Gastroesophageal sphincter (tissue), 4 donors: ENCODE results near the gene ATP2C1. TPM values are rescaled to one million over a fixed set of nuclear protein-coding genes. Genes with fewer than 3 reads are reported as not detected.

Source experiments
- ATAC-seq: fragments of 150-250 bp; one replicate; pipeline ENCODE4 v1.9.1; 2016; ENCODE audit warnings: mild to moderate bottlenecking, moderate library complexity
- H3K27ac ChIP-seq, 4 donors: fragments of 200-600 bp; sonication (generic) in 3 of 4; 1 replicate in 3 of 4; 2 replicates in 1 of 4; pipeline ENCODE4 v1.5.1; 2016 to 2019
- H3K27me3 ChIP-seq: fragments of 200-600 bp; sonication (generic); one replicate; pipeline ENCODE4 v1.5.1; 2019
- H3K36me3 ChIP-seq, 2 donors: fragments of 200-600 bp; sonication (generic); one replicate each; pipeline ENCODE4 v1.5.1; 2019; ENCODE audit warnings: control low read depth in 1 of 2
- H3K4me1 ChIP-seq, 3 donors: fragments of 200-600 bp; sonication (generic); 1 replicate in 2 of 3; 2 replicates in 1 of 3; pipeline ENCODE4 v1.5.1; 2016 to 2019; ENCODE audit warnings: control low read depth in 2 of 3
- H3K4me3 ChIP-seq, 2 donors: fragments of 200-600 bp; sonication (generic); one replicate each; pipeline ENCODE4 v1.5.1; 2019; ENCODE audit warnings: mild to moderate bottlenecking in 1 of 2, moderate library complexity in 1 of 2
- H3K9me3 ChIP-seq, 3 donors: fragments of 200-600 bp; sonication (generic); one replicate each; pipeline ENCODE4 v1.5.1; 2017 to 2019; ENCODE audit warnings: control low read depth in 2 of 3
- EP300 ChIP-seq: sonication (generic); formaldehyde crosslinking; IDR thresholded peaks from one replicate; pipeline ENCODE4 v1.6.1; 2017; ENCODE audit warnings: antibody characterized with exemption, mild to moderate bottlenecking
- POLR2A ChIP-seq, 2 donors: fragments of 450-650 bp; IDR thresholded peaks; one replicate each; pipeline ENCODE4 v1.6.1; 2017; ENCODE audit warnings: antibody characterized with exemption in 2 of 2, mild to moderate bottlenecking in 2 of 2, moderate library complexity in 1 of 2
- POLR2AphosphoS5 ChIP-seq: sonication (generic); formaldehyde crosslinking; IDR thresholded peaks from one replicate; pipeline ENCODE4 v1.6.1; 2017; ENCODE audit warnings: antibody characterized with exemption
- WGBS, 2 donors: methylation state at CpG; one replicate each; pipeline ENCODE4 v1.1.5; 2018; ENCODE audit warnings: low coverage in 1 of 2; 5-methylcytosine and 5-hydroxymethylcytosine counted together
- total RNA-seq, 4 donors: library from RNA; depleted of rRNA; stranded (reverse); fragments of >200 nt; gene quantifications; one replicate each; pipeline ENCODE4 v1.1.0, GENCODE V29; 2016
- TF ChIP-seq, protein P1 (sequence below), 4 experiments: fragments of 200-600 bp in 2 of 4; fragments of 450-650 bp in 2 of 4; sonication (generic) in 1 of 4; IDR thresholded peaks; one replicate each; pipeline ENCODE4 v1.5.1; 2017 to 2019; ENCODE audit warnings: antibody characterized with exemption in 4 of 4, mild to moderate bottlenecking in 2 of 4, moderate library complexity in 2 of 4

The ATP2C1 gene
- total RNA-seq, 4 donors from 2014 or later: 36.7 to 56.6 (median 44.8) TPM

DNA sequence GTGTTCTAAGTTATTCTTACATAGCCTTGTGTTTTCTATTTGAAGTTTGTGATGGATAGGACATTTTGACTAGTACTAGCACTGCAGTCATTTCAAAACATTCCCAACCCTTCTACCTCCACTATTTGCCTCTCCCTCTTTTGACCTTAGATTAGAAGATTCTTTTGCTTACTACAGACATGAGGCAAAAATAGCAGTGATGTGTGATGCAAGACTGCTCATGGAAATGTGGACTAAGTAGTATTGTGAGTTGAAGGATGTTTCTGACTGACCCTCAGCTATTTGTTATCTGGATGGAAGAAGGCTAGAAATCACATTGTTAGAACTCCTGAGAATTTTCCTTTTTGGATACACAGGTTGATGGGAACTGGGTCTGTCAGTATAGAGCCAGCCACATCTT lies 45.9 kb downstream of the ATP2C1 start:
- no peak overlapping the region for H3K4me3 ChIP-seq
- no peak for TF ChIP-seq EP300
- TF ChIP-seq, protein P1, sequence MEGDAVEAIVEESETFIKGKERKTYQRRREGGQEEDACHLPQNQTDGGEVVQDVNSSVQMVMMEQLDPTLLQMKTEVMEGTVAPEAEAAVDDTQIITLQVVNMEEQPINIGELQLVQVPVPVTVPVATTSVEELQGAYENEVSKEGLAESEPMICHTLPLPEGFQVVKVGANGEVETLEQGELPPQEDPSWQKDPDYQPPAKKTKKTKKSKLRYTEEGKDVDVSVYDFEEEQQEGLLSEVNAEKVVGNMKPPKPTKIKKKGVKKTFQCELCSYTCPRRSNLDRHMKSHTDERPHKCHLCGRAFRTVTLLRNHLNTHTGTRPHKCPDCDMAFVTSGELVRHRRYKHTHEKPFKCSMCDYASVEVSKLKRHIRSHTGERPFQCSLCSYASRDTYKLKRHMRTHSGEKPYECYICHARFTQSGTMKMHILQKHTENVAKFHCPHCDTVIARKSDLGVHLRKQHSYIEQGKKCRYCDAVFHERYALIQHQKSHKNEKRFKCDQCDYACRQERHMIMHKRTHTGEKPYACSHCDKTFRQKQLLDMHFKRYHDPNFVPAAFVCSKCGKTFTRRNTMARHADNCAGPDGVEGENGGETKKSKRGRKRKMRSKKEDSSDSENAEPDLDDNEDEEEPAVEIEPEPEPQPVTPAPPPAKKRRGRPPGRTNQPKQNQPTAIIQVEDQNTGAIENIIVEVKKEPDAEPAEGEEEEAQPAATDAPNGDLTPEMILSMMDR (IDR thresholded peaks at IDR 0.05): no peak
- TF ChIP-seq POLR2A (IDR thresholded peaks at IDR 0.05): no peak
- no peak for TF ChIP-seq POLR2AphosphoS5
- ATAC-seq: no peak
- peaks cover 4 to 41% of the 10 kb centered on the region in 2 donors for H3K36me3 ChIP-seq
- no peaks in the 10 kb centered on the region for H3K4me1 ChIP-seq
- no peaks in the 10 kb centered on the region for H3K9me3 ChIP-seq
- H3K27ac ChIP-seq: no peak overlapping the region
- no peaks in the 10 kb centered on the region for H3K27me3 ChIP-seq

DNA sequence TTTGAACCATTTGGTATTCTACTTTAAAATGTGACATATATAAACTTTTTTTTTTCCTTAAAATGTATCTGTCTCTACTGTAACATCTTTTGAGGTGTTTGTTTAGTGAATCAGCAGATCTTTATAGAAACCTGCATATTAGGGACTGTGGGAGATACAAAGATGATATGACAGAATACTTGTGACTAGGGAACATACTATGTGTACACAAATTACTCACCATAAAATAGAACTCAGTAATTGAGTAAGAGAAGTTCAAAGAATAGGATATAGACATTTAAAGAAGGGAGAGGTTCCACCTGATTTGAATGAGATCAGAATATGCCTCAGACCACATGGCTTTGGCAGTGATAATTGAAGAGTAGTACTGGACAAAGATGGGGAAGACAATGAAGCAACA lies 47.9 kb downstream of the ATP2C1 start:
- Histone ChIP-seq H3K9me3 (no peaks in the 10 kb centered on the region), H3K36me3 (peaks cover 4 to 62% of the 10 kb centered on the region in 2 donors), H3K27me3 (no peaks in the 10 kb centered on the region), H3K4me3 (no peak overlapping the region), H3K4me1 (no peaks in the 10 kb centered on the region), H3K27ac (no peak overlapping the region)
- TF ChIP-seq POLR2A (IDR thresholded peaks at IDR 0.05): no peak
- TF ChIP-seq, protein P1 (IDR thresholded peaks at IDR 0.05): no peak
- TF ChIP-seq POLR2AphosphoS5: no peak
- no peak for TF ChIP-seq EP300
- ATAC-seq: no peak

- TF ChIP-seq EP300 (no peak), POLR2A (IDR thresholded peaks at IDR 0.05) (no peak), POLR2AphosphoS5 (no peak)
- TF ChIP-seq, protein P1 (IDR thresholded peaks at IDR 0.05): no peak
Observed at GRCh38 chr3:130946882-130947281, 53.0 kb downstream of the ATP2C1 start.

DNA sequence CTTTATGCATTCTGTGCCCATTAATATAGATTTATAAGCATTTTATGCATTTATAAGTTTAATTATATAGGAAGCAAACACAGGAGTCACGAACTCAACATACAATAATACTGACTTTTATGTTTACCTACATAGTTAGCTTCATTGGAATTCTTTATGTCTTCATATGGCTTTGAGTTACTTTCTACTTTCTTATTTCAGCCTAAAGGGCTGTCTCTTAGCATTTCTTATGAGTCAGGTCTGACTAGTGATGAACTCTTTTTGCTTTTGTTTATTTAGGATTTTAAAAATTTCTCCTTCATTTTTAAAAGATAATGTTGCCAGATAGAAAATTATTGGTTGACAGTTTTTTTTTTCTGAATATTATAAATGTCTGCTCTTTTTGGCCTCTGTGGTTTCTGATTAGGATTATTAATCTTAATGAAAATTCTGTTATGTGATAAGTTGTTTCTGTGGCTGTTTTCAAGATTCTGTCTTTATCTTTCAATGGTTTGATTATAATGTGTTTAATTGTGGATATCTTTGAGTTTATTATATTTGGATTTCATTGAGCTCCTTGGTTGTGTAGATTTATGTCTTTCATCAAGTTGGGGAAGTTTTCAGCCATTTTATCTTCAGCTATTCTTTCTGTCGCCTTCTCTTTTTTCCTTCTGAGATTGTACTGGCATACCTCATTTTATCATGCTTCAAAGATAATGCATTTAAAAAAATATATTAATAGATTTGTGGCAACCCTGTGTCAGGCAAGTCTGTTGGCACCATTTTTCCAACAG lies 54.3 kb downstream of the ATP2C1 start:
- no peaks in the 10 kb centered on the region for H3K27me3 ChIP-seq
- 100% methylated on average over 1 to 2 of the region's 2 CpGs for WGBS, 2 donors
- no peak overlapping the region for H3K4me3 ChIP-seq
- ATAC-seq: no peak
- H3K9me3 ChIP-seq: peaks cover 0 to 10% (median 0%) of the 10 kb centered on the region in 3 donors
- no peaks in the 10 kb centered on the region for H3K4me1 ChIP-seq
- TF ChIP-seq POLR2A (IDR thresholded peaks at IDR 0.05): no peak
- no peak for TF ChIP-seq EP300
- no peak for TF ChIP-seq POLR2AphosphoS5
- TF ChIP-seq, protein P1 (IDR thresholded peaks at IDR 0.05): no peak
- peaks cover 0 to 79% of the 10 kb centered on the region in 2 donors for H3K36me3 ChIP-seq
- no peak overlapping the region for H3K27ac ChIP-seq

More at GRCh38 chr3:130946882-130947281, 53.0 kb downstream of the ATP2C1 start:
- H3K4me3 ChIP-seq: no peak overlapping the region
- H3K4me1 ChIP-seq: no peaks in the 10 kb centered on the region
- H3K9me3 ChIP-seq: peaks cover 0 to 10% (median 0%) of the 10 kb centered on the region in 3 donors
- H3K27me3 ChIP-seq: no peaks in the 10 kb centered on the region
- peaks cover 4 to 80% of the 10 kb centered on the region in 2 donors for H3K36me3 ChIP-seq
- no peak for ATAC-seq
- WGBS, 2 donors: 93 to 100% methylated on average over 2 to 3 of the region's 3 CpGs
- no peak overlapping the region for H3K27ac ChIP-seq

GRCh38 chr3:130948929-130949328 lies 55.0 kb downstream of the ATP2C1 start:
- Histone ChIP-seq H3K36me3 (peaks cover 0 to 79% of the 10 kb centered on the region in 2 donors), H3K4me3 (no peak overlapping the region), H3K27me3 (no peaks in the 10 kb centered on the region), H3K4me1 (no peaks in the 10 kb centered on the region), H3K27ac (no peak overlapping the region), H3K9me3 (peaks cover 0 to 10% (median 0%) of the 10 kb centered on the region in 3 donors)
- WGBS, 2 donors: 92 to 100% methylated on average over 2 to 3 of the region's 3 CpGs
- ATAC-seq: no peak
- TF ChIP-seq, protein P1 (IDR thresholded peaks at IDR 0.05): no peak
- TF ChIP-seq POLR2A (IDR thresholded peaks at IDR 0.05) (no peak), POLR2AphosphoS5 (no peak), EP300 (no peak)
